H1 (cell line): Measurements from ENCODE around the gene SKP1. TPM values are rescaled to one million over a fixed set of nuclear protein-coding genes. Genes with fewer than 3 reads are reported as not detected.

Source experiments
- CEBPB ChIP-seq: IDR thresholded peaks from 2 replicates; pipeline ENCODE4 v1.6.1; 2012; ENCODE audit warnings: low read depth, low read length
- EZH2 ChIP-seq: fragments of 200-600 bp; sonication (generic); IDR thresholded peaks from 2 replicates; pipeline ENCODE4 v1.7.1; 2012; ENCODE audit warnings: low read depth, mild to moderate bottlenecking, moderate library complexity, low read length, inconsistent platforms; ENCODE audit not compliant: severe bottlenecking
- HDAC6 ChIP-seq: IDR thresholded peaks from one replicate; pipeline ENCODE4 v1.7.1; 2012; ENCODE audit warnings: low read depth, mild to moderate bottlenecking, inconsistent platforms, low read length, moderate library complexity
- RXRA ChIP-seq: IDR thresholded peaks from 2 replicates; pipeline ENCODE4 v1.6.1; 2011; ENCODE audit warnings: low read depth, mild to moderate bottlenecking, low read length, moderate library complexity; ENCODE audit not compliant: insufficient read depth
- SAP30 ChIP-seq: fragments of 300-600 bp; sonication (generic); IDR thresholded peaks from 2 replicates; pipeline ENCODE4 v1.7.1; 2012; ENCODE audit warnings: low read length, moderate library complexity, mild to moderate bottlenecking, inconsistent platforms; ENCODE audit not compliant: insufficient read depth, insufficient replicate concordance
- polyA plus RNA-seq, 7 experiments: library from polyadenylated mRNA; depleted of rRNA in 3 of 7; stranded (reverse) in 5 of 7; unstranded in 2 of 7; fragments of >200 nt in 5 of 7; fragments of 200-250 nt in 2 of 7; gene quantifications; 1 replicate in 5 of 7; 2 replicates in 1 of 7; 4 replicates in 1 of 7; pipeline versions ENCODE4 v1.2.1 to v1.2.3, GENCODE V29; 2011 to 2013; ENCODE audit warnings: missing spikeins in 2 of 7, mixed read lengths in 2 of 7
- total RNA-seq: library from RNA; stranded (reverse); fragmentation: NEBNext Ultra II Directional; extraction: Animal tissue kit (Norgen Biotek cat#: 25700); gene quantifications from 2 replicates; pipeline ENCODE4 v1.2.1, GENCODE V29; 2021
- TF ChIP-seq, protein P1 (sequence below): IDR thresholded peaks from 2 replicates; pipeline ENCODE4 v1.6.1; 2012; ENCODE audit warnings: inconsistent platforms

Gene SKP1
- total and polyA plus RNA-seq, 2 of the 8 experiments (the other 6 are each of a cell fraction or from before 2014, with no cell fraction given), result 163 to 332 TPM

DNA sequence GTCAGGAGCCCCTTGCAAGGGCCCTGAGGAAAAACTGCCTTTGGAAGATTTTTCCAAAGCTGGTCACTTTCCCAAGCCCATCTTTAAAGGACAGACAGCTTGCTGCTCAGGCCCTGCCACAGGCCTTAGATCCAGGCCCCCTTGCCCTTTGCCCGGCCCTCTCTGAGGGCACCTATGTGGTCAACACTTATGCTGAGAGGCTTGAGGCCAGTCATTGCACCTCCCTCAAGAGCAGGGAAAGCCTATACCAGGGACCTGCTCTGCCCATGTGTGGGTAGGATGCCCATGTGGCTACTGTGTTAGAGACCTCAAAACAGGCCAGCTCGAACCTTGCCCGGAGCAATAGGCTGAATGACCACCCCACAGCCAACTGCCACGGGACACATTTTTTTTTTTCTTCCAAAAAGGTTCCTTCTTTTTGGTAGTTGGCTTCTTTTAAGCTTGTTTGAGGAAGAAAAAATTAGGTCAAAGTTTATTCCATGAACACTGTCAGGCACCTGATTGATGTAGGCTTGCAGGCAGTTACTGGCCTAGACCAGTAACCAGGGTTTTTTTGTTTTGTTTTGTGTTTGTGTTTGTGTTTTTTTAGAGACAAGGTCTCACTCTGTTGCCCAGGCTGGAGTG is 58.4 kb downstream of the SKP1 start (continued):
- no peak for TF ChIP-seq SAP30
- TF ChIP-seq, protein P1, sequence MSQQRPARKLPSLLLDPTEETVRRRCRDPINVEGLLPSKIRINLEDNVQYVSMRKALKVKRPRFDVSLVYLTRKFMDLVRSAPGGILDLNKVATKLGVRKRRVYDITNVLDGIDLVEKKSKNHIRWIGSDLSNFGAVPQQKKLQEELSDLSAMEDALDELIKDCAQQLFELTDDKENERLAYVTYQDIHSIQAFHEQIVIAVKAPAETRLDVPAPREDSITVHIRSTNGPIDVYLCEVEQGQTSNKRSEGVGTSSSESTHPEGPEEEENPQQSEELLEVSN, result no peak
- no peak for TF ChIP-seq CEBPB
- no peak for TF ChIP-seq EZH2
- TF ChIP-seq HDAC6, result no peak
- TF ChIP-seq RXRA, result no peak
